Activated CD4-positive, alpha-beta T cell treated with anti-CD3 and anti-CD28 coated beads, Interleukin-2, amount 50 U/mL, for 24 hours (primary cell): ENCODE results near the gene WWC1.

Experiments
- DNase-seq, 2 donors: peaks; one replicate each; pipeline ENCODE4 v3.0.0-alpha.2; 2020; ENCODE audit warnings: low read depth in 1 of 2, low spot score in 1 of 2

WWC1 gene

GRCh38 chr5:168407211-168407610 is 115.8 kb downstream of the WWC1 start:
- DNase-seq = no peak

DNA sequence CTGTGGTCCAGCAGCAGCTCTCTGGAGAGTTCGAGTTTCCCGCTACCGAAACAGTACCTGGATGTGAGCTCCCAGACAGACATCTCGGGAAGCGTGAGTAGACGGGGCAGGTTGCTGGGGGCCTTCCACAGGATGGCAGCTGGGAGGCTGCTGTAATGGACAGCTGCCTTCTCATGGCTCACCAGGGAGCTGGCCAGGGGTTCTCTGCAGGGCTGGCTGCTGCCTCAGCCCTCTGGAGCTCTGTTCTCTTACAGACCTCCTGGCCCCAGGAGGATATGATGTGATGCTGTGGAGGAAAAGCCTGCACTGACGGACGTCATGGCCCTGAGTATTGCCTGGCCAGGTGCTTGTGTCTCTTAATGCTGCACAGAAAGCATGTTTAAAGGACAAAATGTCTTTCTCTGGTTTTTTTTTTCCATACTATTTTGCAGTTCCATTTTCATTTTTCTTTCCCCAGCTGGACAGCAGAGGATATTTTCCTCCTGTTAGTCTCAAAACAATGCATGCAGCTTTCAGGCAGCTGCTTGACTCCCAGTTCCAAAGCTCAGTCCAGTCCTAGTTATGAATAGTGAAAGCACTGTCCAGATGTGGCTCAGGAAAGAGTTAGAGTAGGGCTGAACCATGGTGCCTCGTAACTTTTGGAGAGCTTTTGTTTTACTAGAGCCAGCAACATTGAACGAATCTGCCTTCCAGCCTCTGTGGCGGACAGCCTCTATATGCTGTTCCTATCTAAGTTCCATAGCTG is 117.3 kb downstream of the WWC1 start:
- no peak for DNase-seq

DNA sequence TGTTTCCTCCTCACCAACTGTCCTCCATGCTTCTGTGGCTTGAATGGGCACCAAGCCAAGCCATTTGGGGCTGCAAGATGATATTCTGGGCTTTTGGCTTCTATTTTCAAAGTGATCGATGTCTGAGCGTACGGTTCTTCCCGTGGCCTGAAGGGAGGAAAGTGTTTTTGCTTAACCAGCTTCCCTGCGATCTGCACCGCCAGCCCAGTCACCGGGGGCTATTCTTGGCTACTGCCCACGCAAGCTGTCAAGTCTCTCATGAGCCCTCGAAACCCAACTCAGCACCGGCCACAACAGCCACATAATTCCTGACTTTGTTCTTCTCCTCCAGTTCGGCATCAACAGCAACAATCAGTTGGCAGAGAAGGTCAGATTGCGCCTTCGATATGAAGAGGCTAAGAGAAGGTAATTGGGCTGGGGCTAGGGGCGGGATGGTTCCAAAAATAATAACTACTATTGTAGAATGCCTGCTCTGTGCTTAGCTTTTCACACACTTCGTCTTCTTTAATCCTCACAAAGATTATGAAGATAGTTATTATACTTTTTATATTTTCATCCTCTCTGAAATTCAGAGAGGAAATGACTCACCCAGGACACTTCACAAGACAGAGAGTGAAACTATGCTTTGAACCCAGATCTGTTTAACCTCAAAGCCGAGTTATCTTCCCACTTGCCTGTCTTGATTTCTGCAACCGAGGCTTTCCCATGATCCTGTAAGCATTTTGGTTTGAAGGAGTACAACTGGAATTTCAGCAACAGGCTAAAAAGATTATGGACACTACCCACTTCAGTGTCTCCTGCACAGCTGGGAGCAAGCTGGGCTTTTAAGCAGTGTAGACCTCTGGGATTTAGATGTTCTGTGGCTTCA is 118.4 kb downstream of the WWC1 start:
- DNase-seq = peak in 1 of 2 donors; percentile 3

GRCh38 chr5:168411871-168412270 is 120.4 kb downstream of the WWC1 start:
- DNase-seq = no peak

- no peak for DNase-seq
Observed at GRCh38 chr5:168413062-168413461, 121.6 kb downstream of the WWC1 start.

GRCh38 chr5:168413596-168413995 is 122.2 kb downstream of the WWC1 start:
- DNase-seq = no peak

GRCh38 chr5:168415401-168415800 is 124.0 kb downstream of the WWC1 start:
- DNase-seq = no peak

DNA sequence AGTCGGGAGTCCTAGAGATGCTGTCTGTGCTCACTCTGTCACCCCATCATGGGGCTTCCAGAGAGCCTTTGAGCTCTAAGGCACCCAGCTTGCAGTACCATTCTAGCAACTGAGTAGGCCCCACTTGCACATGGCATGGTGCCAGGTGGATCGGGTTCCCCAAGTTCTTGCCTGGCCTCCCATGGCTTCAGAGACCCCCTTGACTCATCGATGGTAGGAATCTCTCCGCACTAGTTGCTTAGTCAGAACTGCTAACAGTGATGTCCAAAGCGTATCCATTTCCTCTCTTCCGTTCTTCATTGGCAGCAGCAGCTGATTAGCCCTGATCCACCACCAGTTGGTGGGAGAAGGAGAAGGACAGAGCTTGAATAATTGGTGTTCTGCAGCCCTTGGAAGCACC is 124.5 kb downstream of the WWC1 start:
- DNase-seq = no peak

DNA sequence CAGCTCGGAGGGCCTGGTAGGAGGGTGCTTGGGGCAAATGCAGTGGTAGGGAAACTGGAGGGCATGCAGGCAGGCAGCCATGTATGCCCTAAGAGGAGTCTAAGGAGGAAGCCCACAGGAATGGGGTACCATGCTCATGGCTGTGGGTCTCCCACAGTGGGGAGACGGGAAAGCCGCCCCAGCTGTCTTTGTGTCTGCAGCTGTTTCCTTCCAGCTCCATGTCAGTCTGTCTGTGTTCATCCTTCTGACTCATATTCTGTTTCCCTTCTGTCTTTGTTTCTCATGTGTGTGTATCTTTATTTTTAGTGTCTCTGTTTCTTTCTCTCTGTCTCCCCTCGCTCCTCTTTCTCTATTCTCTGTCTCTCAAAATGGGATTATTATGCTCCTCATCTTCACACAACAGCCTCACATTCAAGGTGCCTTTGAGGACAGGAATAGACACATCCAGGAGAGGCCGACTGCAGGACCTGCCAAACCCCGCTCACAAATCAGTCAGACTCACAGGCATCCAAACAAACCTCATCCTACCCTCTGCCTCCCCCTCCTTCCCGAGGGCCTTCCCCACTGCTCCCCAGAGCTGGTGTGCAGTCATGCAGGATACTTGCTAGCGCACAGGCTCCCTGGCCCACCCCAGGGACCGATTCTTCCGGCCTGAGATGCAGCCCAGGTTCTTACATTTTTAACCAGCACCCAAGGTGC is 126.4 kb downstream of the WWC1 start:
- DNase-seq = no peak

GRCh38 chr5:168420461-168420860 is 129.0 kb downstream of the WWC1 start:
- no peak for DNase-seq

- DNase-seq = no peak
Observed at GRCh38 chr5:168422431-168422830, 131.0 kb downstream of the WWC1 start.

DNA sequence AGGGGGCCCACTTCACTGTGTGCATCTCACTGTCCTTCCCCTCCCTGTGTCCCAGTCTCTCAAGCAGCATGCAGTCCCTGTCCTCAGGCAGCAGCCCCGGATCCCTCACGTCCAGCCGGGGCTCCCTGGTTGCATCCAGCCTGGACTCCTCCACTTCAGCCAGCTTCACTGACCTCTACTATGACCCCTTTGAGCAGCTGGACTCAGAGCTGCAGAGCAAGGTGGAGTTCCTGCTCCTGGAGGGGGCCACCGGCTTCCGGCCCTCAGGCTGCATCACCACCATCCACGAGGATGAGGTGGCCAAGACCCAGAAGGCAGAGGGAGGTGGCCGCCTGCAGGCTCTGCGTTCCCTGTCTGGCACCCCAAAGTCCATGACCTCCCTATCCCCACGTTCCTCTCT is 132.0 kb downstream of the WWC1 start:
- no peak for DNase-seq

GRCh38 chr5:168423971-168424370 is 132.5 kb downstream of the WWC1 start:
- no peak for DNase-seq

DNA sequence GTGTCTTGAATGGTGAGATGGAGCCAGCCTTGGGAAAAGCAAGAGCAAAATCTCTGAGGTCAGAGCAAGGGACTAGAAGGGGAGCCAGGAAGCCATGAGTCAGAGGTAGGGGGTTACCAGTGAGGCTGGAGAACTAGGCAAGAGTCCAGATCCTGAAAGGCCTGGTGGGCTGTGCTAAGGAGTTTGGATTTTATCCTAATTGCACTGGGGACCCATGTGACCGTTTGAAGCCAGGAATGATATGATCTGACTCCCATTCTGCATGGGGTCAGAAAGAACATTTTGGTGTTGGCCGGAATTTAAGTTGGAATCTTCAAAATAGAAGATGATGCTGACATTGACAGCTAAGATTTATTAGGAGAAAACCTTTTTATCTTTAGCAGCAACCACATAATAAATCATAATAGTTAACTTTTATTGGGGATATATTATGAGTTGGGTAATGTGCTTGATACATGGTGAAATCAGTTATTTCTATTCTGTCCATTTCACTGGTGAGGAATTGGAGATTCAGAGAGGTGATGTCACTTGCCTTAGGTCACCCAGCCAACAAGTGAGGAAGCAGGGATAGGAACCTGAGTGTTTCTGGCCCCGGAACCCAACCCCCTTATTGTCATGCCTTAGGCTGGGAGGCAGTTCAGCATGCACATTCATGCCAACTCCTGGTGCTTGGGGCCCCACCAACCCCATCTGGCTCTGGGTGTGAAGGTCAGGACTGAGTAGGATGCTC is 133.3 kb downstream of the WWC1 start:
- no peak for DNase-seq

GRCh38 chr5:168426007-168426863 is 134.8 kb downstream of the WWC1 start:
- no peak for DNase-seq

- DNase-seq = no peak
Observed at GRCh38 chr5:168426864-168427172, 135.4 kb downstream of the WWC1 start.

DNA sequence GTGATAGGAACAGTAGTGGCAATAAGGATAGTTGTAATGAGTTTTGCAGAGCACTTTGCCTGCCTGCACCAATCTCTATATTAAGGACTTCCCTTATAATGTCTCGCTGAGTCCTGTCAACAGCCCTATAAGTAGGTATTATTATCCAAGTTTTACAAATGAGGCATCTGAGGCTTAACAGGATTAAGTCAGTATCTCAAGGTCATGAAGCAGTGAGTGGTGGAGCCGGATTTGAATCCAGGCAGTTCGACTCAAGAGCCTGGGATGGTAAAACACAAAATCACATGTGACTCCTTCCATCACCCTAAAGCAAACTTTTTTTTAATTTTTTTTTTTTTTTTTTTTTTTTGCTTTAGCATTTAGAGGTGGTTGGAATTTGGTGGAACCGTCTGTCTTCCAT is 135.8 kb downstream of the WWC1 start:
- DNase-seq = no peak

DNA sequence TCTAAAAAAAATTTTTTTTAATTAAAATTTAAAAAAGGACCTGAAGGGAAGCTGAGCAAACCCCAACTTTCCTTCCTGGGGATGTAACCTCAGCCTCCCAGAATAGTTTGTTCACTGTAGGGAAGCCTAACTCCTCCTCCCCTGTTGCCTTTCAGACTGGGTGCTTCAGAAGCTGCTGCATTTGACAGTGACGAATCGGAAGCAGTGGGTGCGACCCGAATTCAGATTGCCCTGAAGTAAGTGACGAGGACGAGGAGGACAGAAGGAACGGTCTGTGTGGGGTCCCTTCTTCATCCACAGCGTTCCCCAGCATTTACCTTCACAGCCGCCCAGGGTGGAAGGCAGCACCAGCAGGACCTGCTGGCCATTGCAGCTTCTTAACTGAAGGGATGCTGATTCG is 137.1 kb downstream of the WWC1 start:
- DNase-seq = no peak

DNA sequence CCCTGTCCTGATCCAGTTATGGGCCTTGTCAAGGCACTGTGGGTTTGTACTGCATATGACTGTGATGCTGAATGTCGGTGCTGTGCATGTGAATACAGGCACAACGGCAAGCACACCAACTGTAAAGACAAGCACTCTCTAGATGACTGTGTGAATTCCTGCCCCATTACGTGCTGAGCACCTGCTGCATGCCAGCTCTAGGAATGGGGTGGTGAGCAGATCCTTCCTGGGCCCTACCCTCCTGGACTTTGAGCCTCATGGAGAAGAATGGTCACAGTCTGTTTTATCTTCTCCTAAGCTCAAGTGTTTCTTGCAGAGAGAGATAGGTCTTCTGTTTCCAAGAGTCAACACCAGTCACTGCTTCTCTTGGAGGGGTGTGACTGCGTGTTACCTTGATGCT is 138.9 kb downstream of the WWC1 start:
- no peak for DNase-seq

DNA sequence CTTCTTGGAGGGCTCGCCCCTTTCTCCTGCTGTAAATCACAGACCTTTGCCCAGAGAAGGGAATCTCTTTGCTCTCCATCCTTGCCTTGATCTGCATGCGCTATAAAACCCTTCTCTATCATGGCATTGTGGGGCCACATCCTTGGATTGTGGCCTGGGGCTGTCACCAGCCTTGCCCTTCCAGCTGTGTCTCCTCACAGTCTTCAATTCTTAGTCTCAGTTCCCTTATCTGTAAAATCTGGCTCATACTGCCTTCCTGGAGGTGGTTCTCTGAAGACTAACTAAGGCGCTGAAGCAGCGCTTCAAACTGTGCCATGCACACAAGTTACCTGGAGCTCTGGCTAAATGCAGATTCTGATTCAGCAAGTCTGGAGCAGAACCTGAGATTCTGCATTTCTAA is 141.5 kb downstream of the WWC1 start:
- no peak for DNase-seq
